NCI-H128 (cell line): ENCODE results near the gene ALOX12B.
"Not testable (repeated sequence)": the region's sequence is repeated elsewhere in the genome, so short reads cannot be mapped to it uniquely, and the experiment has no call there.

Experiments
- DNase-seq: peaks from one replicate; lab custom pipeline; 2025; ENCODE audit not compliant: unreplicated experiment; lab: John Stamatoyannopoulos, UW

ALOX12B gene

DNA sequence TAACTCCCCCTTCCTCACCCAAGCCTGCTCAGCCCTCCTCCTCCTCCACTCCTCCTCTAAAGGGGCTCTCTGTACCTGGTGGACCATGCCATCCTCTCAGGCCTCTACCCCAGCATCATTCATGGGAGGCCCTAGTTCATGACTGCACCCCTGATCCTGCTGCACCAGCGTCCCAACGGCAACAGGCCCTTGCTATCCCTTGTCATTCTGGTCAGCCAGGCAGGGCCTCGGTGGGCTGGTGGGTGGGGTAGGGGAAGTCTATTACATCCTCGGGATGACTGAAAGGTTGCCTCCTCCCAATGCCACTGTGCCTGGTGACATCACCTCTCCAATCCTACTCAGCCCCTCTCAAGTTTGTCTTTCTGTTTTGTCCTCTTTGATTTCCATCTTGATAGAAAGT lies 19.7 kb downstream of the ALOX12B start:
- DNase-seq = no peak

DNA sequence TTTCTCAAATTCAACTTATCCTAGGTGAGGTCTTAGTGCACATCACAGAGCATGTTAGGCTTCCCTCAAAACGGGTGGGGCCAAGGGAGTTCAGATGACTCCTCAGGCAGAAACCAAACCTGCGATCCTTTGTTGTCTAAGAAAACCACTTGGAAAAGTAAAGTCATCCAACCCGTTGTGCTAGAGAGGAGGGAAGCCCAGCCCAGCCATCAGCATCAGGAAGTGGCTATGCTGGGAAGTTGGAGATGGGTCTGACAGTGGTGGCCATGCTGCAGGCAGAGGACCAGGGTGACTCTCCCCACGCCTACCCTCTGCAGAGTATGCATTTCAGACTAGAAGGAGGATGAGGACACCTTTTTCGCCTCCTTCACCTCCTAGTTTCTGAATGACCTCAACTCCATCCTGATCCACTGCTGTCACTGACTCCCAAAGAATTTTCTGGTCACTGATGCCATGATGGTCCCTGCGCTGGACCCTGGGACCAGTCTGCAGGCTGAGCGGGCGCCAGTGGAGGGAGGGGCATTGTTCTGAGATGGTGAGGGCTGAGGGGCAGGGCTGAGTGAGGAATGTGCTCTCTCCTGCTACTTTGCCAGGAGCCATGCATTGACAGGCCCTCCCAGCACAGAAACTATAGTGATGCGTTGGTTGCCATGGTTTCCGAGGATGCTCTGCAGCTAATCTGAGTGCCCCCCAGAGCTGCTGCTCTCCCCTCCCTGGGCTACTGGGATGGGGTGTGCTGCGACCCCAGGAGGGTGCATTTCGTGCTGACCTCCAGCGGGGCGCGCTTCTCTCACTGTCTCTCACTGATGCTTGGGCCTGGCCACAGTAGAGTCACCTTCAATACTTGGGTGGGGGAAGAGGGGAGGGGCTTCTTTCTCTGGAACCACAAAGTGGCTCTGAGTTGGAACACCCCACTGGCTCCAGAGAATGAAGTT lies 20.4 kb downstream of the ALOX12B start:
- DNase-seq = no peak

DNA sequence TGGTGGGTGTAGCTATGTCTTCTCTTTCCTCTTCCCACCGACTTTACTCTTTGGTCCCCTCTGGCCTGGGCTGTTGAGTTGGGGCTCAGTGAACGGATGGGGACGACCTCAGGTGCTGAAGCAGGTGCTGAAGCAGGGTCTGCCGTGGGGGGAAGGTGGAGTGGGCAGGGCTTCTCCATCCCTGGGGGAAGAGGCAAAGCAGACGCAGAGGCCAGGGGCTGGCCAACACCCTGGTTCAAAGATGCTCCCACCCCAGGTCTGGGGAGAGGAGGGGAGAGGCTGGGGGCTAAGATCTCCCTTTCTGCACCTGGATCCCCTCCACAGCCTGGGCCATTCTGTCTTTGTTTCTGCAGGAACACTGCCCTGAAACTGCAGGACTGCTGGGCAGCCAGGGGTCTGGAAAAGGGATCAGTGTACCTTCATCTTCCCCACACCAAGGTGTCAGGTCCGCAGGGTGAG lies 22.9 kb downstream of the ALOX12B start:
- no peak for DNase-seq

DNA sequence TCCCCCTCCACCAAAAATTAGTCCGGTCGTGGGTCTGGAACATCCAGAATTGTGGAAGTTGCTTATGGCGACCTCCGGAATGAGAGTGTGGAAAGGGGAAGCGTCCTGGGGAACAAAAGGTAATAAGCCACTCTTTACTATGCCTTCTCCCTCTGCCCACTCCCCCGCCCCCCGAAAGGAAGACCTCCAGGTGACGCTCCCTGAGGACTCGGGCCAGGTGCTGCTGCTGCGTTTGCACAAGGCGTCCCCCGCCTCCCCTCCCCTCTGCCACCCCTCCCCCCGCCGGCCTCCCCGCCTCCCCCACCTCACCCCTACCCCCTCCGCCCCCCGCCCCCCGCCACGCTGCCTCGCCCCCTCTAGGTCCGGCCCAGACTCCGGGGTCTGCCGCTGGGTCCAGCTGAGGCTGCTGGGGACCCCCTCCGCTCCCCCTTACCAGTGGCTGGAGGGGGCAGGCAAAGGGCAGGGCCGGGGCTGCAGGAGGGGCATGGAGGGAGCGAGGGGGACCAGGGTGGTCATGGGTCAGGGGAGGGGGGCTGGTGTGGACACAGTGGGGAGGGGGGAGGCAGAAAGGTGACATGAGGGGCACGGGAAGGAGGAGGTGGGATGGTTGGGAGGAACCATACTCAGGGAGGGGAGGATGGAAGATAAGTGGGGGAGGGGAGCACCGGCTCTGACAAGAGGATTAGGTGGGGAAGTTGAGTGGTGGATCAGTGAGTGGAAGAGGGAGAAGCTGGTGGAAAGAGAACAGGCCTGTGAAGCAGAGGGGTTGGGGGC lies 23.6 kb downstream of the ALOX12B start:
- no peak for DNase-seq

DNA sequence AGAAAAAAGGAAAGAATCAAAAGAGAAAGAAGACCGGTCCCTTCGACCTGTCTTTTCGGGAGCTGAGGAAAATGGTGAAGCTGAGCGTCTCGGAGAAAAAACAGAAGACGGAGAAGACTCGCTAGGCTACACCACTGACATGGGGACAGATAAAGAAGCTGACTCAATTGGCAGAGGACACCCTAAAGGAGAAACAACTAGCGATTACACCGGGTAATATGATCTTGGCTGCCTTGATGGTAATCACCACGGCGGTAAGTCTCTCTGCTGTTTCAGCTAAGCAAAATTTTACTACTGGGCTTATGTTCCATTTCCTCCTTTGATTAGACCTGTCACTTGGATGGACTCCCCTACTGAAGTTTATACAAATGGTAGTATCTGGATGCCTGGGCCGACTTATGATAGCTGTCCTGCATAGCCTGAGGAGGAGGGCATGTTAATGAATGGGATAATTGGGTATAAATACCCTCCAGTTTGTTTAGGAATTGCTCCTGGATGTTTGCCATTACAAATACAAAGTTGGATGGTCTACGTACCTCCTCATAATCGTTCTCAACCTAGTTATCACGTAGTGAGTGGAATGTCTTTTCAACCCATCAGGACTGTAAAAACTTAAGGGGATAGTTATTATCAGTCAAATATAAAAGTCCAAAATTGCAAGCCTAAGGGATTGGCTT lies 24.6 kb downstream of the ALOX12B start:
- no peak for DNase-seq

DNA sequence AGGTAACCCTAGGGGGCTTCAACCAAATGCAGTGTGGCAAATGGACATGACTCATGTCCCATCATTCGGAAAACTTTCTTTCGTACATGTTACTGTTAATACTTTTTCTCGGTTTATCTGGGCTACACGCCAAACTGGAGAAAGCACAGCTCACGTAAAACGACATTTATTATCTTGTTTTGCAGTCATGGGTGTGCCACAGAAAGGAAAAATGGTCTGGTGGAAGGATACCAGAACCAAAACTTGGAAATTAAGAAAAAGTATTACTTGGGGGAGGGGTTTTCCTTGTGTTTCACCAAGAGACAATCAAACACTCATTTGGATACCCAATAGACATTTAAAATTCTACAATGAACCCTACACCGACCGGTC lies 25.1 kb downstream of the ALOX12B start:
- no peak for DNase-seq

DNA sequence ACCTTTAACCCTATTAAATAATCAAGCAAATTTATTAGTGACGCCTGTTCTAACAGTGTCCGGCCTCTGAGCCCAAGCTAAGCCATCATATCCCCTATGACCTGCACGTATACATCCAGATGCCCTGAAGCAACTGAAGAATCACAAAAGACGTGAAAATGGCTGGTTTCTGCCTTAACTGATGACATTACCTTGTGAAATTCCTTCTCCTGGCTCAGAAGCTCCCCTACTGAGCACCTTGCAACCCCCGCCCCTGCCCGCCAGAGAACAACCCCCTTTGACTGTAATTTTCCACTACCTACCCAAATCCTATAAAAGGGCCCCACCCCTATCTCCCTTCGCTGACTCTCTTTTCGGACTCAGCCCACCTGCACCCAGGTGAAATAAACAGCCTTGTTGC lies 25.7 kb downstream of the ALOX12B start:
- DNase-seq = not testable (repeated sequence)

DNA sequence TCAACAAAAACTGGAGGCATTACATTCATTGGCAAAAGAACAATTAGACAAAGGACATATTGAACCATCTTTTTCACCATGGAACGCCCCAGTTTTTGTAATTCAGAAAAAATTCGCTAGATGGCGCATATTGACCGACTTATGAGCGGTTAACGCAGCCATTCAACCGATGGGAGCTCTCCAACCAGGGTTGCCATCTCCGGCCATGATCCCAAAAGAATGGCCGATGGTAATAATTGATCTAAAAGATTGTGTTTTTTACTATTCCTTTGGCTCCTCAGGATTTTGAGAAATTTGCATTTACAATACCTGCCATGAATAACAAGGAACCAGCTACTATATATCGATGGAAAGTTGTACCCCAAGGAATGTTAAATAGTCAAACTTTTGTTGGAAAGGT lies 27.2 kb downstream of the ALOX12B start:
- DNase-seq = peak; percentile 68

DNA sequence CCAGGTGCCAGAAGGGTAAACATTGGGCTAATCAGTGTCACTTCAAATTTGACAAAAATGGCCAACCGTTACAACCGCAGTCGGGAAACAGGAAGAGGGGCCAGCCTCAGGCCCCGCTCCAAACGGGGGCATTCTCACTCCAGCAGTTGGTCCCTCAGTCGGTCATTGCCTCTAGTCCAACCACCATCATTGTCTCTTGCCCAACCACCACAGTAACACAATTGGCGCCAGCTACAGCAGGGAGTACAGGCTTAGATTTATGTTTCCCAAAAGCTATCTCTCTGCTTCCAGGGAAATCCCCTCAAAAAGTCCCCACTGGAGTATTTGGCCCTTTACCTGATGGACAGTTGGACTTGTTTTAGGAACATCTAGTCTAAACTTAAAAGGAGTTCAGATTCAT lies 28.4 kb downstream of the ALOX12B start:
- DNase-seq = no peak

DNA sequence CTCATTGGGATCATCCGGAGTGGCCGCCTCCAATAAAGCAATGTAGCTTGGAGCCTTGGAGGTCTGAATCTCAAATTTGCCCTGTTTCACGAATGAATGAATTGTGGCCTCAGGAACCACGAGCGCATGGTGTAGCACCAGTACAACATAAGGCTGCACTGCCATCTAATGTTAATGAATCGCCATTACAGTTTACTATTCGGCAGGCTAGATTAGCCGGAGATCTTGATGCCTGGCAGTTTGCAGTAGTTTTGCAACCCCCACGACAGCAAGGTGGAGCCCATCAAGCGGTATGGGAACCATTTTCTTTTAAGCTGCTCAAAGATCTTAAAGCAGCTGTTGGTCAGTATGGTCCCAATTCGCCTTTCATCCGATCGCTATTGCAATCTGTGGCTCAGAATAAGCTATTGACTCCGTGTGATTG lies 29.8 kb downstream of the ALOX12B start:
- peak; percentile 60 for DNase-seq

DNA sequence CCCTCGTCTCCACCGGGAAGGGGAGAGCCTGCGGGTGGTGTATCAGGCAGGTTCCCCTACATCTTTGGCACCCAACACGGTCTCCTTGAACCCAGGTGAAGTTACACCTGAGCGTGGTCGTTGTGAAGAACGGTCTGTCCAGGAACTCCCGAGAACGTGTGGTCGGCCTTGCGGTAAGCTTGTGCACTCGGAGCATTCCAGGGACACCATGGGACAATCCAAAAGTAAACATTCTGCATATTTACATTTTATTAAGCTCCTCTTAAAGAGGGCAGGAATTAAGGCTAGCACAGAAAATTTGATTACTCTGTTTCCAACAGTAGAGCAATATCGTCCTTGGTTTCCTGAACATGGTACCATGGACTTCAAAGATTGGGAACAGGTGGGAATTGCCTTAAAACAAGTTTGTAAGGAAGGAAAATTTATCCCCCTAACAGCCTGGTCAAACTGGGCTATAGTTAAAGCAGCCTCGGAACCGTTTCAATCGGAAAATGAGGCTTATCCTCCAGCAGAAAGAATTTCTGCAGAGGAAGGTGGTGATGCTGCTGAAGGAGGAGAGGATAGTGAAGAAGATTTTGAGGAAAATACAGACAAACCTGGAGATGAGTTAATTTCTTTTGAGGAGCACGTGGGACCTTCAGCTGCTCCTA lies 30.4 kb downstream of the ALOX12B start:
- no peak for DNase-seq

DNA sequence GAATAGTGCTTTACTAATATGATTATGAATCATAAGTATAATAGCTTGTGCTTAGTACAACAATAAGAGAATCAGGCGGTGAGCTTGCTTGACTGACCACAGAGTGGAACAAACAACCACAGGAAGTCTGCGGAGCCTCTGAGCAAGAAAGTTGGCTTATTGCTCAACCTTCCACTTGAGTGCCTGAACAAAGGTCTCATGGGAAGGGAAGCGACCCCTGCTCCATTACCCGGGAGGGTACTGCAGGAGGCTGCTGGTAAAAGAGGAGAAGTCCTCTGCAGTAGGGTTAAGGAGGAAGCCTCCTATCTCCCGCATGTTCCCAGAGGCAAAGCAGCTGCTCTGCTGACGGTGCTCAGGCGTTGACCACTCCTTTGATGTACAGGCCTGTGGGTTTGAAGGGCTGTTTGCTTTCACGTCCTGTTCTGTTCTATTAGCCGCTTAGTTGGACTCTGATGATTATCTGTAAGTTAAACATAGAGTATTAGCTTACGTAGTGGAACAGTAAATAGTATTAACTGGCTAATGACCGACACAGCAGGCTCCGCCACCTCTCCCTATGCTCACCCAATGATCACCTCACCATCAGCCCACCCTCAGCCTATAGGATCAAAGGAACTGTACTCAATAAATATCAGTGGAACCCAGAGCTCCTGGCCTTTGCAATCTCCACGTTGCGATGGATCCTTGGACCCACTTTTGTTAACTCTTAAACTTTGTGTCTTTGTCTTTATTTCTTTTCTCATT lies 31.1 kb downstream of the ALOX12B start:
- DNase-seq = no peak

DNA sequence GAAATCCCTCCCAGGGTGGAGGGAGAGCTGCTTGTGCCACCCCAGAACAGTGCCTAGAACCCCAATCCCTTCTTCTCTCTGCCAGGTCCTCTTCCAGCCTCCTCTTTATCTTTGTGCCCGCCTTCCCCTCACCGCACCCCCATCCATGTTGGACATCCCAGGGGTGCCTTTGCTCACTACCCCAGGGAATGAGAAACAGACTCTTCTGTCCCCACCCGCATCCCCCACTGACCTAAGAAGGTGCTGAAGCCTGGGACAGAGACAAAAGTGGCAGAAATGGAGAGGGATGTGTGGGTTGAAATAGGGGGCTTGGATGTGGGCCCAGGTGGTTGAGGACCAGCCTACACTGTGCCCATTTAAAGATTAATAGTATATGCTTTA lies 31.7 kb downstream of the ALOX12B start:
- no peak for DNase-seq

DNA sequence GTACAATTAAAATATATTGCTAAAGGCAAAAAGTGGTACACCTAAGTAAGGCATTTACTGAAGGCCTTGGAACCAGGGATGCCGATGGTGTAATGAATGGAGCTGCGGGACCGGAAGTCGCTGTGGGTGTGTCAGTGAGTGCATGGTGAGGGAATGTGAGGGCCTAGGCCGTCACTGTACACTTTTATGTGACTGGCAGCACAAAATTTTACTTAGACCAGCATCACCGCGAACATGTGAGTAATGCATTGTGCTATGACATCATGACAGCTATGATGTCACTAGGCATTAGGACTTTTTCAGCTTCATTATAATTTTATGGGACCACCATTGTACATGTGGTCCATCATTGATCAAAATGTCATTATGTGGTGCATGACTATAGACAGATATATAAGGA lies 33.9 kb downstream of the ALOX12B start:
- no peak for DNase-seq

DNA sequence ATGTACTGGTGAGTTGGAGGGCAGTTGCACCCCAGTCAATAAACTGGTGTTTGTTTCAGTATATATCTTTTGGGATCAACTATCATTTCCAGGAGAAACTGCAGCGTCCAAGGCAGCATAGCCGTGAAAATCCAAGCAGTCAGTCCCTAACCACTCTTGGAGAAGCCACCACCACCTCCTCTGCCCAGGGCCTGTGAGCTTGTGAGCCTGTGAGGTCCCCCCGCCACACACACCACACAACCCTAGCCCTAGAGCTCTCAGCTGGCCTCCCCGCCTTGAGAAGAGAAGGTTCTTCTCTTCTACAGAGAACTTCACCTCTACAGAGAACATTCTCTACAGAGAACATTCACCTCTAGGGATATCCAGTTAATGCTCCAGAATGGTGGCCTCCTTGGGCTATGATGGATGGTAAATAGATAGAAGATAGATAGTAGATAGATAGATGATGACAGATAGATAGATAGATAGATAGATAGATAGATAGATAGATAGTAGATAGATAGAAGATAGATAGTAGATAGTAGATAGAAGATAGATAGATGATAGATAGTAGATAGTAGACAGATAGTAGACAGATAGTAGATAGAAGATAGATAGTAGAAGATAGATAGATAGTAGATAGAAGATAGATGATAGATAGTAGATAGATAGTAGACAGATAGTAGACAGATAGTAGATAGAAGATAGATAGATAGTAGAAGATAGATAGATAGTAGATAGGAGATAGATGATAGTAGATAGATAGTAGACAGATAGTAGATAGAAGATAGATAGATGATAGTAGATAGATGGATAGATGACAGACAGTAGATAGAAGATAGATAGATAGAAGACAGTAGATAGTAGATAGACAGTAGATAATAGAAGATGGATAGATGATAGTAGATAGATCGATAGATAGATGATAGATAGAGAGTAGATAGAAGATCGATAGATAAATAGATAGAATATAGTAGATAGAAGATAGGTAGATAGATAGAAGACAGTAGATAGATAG lies 35.0 kb downstream of the ALOX12B start:
- DNase-seq = no peak

DNA sequence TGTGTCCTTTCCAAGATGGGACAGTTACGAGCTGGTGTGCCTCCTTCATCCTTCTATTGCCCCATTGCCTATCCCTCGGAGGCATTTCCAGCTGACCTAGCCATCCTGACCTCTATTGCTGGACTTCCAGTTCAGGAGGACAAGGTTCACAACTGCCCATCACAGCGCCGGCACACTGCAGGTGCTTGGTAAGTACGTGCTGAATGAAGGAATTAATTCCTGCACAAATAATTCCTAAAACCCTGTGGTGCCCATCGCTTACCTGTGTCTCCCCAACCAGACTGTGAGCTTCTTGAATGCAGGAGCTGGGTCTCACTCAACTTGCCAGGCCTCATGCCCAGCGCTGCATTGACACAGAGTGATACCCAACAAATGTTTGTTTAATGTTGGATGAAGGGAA lies 35.7 kb downstream of the ALOX12B start:
- DNase-seq = no peak

DNA sequence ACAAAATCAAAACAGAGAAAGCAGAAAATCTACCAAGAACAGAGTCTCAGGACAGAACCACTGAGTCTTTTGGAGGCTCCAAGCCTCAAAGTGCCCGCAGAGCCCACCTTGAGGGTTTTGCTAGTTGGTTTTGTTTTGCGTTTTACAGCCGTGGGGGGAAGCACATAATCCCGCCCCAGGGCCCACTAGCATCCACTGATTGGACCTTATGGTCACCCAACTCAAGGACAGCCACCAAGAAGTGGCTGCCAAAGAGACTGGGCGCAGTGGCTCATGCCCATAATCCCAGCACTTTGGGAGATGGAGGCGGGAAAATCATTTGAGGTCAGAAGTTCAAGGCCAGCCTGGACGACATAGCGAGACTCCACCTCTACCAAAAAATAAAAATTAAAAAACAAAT lies 38.8 kb downstream of the ALOX12B start:
- no peak for DNase-seq

DNA sequence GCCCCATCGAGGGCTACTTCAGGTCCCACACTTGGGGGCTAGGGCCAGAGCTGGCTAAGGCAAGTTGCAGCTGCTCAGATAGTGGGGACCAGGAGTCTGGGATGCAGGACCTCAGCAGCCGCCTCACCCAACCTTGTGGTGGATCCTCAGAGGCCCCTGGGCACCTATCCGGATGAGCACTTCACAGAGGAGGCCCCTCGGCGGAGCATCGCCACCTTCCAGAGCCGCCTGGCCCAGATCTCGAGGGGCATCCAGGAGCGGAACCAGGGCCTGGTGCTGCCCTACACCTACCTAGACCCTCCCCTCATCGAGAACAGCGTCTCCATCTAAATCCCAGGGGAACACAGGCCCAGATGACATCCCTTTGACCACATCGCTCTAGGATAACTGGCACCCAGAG lies 39.3 kb downstream of the ALOX12B start:
- DNase-seq = no peak

DNA sequence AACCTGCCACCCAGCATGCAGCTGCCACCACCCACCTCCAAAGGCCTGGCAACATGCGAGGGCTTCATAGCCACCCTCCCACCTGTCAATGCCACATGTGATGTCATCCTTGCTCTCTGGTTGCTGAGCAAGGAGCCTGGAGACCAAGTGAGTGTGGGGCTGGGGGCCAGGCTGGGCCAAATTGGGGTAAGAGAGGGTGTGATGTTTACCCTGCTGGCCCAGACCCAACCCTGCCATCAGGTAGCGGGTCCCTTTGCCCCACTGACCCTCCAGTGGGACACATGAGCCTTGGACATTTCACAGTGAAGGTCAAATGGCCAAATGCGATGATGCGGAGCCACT lies 39.8 kb downstream of the ALOX12B start:
- no peak for DNase-seq
